GM21723 (cell line): ENCODE measurements around the gene RSBN1.
"Not testable (repeated sequence)": the region's sequence is repeated elsewhere in the genome, so short reads cannot be mapped to it uniquely, and the experiment has no call there.

Experiments
- ATAC-seq: cut with Tn5 transposase; IDR thresholded peaks from one replicate; pipeline ENCODE4 v1.9.1; 2021; ENCODE audit warnings: mild to moderate bottlenecking, moderate library complexity; ENCODE audit not compliant: unreplicated experiment

The RSBN1 gene

DNA sequence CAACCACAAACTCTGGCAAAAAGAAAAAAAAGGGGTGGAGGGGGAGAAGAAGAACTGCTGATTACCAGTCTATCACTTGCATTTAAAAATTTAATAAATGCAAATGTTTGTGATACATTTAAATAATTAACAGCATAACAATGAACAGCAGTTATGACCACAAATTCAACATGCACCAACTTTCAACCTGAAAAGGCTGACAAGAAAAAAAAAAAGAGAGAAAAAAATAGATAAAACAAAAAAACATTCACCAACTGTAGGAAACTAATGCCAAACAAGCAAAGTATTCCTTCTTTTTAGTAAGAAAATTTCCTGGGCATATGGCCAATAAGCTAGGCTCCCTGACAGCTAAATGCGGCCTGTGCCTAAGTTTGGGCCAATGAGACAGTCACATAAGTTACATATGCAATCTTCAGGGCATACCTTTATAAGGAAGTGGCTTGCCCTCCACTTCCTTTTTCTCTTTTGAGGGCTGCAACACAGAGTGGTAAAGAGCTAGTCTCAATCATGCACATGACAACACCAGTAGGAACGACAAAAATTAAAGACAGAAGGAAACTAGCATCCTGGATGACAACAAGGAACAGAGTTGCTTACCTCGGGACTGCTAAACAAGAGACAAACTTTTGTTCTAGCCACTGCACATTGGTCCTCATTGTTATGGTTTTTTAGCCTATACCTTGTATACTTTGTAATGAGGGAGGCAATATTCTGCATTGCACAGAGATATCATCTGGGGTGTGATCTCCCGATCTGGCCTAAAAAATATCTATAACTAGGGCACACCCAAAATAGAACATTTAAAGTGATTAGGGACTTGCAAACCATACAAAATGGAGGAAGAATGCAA, 28.8 kb downstream of the RSBN1 start:
- peak; percentile 80 for ATAC-seq

DNA sequence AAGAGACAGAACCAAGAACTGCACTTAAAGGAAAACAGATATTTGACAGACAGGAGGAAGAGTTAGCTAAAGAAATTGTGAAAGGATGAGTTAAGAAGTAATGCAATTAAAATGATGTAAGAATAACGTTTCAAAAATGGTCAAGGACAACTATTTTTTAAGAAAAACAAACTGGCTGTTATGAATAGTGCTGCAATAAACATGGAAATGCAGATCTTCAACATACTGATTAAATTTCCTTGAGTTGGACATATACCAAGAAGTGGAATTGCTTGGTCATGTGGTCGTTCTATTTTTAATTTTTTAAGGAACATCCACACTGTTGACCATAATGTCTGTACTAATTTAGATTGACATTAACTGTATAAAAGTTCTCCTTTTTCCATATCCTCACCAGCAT, 29.9 kb downstream of the RSBN1 start:
- ATAC-seq, result no peak

DNA sequence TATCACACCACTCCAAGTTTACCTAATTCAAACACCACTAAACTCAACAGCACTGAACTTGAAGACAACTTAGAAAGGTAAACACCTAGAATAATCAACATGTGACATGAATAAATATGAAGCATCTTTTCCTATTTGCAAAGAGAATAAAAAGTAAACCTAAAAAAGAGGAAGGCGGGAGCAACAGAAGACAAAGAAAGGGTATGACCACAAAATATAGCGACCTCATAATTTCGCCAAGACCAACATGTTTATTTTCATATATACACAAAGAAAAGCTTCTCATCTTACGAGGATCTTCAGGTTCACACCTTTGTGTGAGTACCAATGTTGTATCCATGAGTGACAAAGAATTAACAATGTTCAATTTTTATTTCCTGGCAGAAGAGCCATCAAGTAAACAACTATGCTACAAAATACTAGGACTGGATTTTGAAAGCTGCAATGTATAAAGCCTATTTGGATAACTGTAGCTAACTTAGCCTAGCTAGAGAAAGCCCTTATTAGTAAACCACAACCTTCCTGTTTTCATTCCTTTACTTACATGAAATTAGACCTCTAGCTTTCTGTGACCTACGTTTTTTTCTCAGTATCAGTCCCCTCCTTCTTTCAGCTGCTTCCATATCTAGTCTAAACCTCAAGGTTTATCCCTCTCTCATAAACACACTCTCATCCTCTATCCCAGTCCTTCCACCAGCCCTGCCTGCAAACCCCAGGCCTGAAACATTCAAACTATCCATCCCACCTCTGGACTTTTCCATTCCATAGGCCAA, 31.7 kb downstream of the RSBN1 start:
- ATAC-seq, result peak; percentile 55

DNA sequence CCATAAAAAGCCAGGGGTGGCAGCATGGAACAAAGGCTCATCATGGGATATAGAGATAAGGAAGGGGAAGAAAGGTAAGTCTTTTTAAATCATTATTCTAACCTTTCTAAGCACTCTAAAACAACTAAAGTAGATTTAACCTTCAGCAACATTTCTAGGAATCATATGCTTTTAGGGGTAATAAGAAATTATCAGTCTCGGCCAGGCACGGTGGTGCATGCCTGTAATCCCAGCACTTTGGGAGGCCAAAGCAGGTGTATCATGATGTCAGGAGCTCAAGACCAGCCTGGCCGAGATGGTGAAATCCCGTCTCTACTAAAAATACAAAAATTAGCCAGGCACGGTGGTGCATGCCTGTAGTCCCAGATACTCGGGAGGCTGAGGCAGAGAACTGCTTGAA, 32.7 kb downstream of the RSBN1 start:
- no peak for ATAC-seq

DNA sequence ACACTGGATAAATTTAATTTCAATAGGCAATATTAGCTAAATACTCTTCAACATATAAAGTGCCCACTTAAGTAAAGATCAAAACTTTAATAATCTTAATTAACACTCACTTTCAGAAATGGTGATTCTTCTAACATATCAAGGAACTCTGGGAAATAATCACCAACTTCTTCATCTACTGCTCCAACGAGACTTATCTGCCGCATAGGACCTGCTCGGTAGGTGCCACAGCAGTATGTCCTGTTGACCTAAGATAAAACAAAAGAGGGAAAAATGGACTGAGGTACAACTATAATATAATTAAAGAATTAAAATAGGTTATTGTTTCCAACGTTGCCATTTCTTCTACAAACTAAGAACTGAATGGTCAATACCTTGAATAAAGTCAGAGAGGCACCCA, 34.7 kb downstream of the RSBN1 start:
- no peak for ATAC-seq

DNA sequence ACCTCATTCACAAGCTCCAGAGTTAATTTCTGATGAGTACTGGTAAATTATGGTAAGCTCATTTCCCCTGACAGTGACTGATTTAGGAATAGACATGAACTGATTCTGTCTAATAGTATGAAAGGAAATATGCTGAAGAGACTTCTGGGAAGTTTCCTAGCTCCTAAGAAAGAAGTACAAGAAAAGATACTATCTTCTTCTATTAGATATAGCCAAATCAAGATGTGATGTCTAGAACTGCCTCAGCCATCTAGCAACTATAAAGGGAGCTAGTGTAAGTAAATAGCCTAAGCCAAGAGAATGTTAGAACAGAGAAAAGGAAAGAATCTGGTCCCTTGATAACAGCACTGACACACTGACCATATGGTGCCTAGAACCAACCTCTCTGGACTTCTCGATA, 42.2 kb downstream of the RSBN1 start:
- no peak for ATAC-seq

DNA sequence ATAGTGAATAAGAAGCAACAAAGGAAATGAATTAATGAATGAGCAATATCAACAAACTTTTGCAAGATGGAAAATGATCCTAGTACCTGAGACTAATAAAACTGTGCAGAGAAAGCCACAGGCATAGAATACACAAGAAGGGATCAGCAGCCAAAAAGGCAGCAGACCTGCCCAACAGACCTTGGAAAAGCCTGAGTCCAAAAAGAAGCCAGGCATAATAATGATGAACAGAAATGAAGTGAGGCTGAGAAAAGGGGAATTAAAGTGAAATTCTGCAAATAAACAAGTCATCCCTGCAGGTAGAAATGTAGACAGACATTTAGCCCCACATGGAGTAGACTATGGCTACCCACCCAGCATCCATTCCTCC, 42.7 kb downstream of the RSBN1 start:
- ATAC-seq, result no peak

DNA sequence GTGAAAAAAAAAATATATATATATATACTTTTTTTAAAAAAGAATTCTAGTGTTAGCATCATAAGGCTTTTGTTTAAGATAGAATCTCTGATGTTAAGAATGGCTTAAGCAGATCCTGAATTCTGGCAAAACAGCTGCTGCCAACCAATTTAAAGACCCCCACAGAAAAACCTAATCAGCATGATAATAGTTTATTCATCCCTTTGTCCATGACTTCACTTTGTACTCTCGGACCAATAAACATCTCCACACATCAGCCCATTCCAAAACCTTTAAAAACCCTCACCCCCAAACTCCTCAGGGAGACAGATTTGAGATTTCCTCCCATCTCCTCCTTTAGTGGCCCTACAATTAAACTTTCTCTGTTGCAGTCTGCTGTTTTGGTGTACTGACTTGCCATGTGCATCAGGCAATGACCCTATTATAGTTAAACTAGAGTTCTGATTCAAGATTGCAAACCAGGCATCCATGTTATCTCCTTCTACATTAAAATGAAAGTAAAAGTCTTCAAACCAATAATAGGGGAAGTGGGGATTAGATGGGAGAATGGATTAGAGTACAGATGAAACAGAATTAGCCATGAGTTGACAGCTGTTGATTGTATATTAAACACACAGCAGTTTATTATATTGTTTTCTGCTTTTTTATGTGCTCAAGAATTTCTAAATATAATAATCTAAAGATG, 43.2 kb downstream of the RSBN1 start:
- no peak for ATAC-seq

DNA sequence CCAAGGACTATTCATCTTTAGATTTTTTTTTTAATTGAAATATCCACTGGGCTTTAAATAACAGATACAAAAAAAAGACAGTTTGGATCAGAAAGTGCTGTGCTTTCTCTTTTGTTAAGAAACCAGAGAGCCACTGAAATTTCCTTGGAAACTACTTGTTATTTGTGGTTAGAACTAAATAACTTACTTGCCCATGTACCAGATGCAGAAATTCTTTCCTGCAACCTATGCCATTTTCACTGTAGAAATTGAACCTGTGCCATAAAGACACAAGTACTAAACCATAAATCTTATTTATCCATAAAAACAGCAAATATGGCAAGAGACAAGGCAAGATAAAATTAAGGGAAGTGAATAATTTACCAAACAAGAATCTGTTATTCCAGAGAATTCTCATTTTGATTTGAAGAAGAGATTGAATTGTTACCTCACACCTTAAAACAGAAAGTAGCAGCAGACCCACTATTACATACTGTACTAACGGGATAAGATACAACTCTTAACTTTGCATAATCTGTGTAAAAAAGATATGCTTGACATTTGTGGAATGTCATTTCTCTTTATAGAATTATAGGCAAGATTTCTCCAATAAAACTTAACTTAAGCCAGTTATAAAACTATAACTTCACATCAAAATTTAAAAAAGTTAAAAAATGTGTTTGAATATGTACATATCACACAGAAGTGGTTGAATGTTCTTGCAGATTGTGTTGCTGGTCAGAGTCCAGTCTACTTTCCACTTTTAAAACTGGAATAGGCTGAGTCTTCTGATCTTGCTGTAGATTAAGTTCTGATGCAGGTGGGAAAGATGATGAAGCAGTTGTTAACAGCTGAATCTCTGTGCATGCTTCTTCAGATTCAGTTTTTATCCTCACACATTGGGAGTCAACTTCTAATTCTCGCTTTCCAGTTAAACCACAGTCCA, 46.7 kb downstream of the RSBN1 start:
- no peak for ATAC-seq

DNA sequence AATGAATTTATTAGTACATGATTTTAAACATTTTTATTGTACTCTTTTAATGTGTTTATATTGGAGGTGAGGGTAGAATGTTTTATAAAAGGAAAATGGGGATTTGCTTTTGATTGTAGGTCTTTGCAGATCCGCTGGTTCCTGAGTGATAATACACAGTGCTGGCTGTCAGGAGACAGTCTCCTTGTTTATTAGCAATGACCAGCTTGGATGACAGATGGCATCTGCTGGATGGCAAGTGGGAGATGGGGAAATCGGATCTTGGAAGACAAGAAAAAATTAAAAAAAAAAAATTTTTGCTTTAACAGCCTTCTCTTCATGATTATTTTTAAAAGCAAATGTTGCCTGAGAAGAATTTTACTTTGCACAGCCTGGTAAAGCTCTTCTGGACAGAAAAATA, 48.6 kb downstream of the RSBN1 start:
- ATAC-seq, result no peak

DNA sequence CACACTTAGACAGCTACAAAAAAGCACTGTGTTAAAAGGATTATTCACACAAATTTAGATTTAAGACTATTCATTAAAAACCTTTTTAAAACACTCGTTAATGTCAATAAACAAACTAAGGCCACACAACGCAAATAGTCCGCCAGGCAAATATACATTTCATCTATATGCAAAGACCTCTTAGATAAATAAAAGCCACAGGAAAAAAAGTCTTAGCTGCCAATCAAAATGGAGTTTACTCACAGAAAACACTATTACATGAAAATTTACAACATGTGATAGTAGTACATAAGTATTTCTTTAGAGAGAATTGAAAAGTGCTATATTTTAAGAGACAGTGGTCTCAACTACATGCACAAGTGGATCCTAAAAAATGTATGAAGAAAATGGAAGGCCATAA, 50.3 kb downstream of the RSBN1 start:
- no peak for ATAC-seq

DNA sequence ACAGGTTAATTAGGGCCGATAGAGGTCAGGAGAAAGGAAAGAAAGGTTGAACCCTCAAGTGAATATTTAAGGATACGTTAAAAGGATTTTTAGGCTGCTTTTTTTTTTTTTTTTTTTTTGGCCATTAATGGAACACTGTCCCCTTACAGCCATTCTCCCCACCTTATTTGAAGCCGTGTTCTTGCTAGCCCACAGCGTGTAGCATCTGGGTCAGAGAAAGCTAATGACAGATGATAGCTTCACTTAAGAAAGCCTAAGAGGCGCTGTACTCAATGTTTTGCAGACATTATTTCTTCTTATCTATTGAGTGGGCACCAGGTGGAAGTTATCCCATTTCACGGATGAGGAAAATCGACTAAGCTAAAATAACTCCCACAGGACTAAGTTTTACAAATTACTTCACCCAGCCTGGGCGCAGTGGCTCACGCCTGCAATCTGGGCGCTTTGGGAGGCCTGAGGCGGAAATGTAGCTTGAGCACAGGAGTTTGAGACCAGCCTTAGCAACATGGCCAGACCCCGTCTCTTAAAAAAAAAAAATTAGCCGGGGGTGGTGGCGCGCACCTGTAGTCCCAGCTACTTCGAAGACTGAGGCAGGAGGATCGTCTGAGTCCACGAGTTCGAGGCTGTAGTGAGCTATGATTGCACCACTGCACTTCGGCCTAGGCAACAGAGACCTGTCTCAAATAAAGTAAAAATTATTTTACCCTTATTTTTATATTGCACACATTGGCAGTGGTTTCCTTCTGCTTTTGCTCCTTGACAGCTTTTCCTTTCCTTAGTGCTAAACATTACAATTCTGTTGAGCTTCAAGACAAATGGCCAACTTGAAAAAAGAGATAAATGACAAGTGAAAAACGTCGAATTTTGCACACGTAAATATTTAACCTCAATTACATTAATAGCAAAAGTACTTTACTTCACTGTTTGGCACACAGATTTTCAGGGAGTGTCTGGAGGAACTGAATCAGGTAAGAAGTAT, 51.9 kb downstream of the RSBN1 start:
- no peak for ATAC-seq

DNA sequence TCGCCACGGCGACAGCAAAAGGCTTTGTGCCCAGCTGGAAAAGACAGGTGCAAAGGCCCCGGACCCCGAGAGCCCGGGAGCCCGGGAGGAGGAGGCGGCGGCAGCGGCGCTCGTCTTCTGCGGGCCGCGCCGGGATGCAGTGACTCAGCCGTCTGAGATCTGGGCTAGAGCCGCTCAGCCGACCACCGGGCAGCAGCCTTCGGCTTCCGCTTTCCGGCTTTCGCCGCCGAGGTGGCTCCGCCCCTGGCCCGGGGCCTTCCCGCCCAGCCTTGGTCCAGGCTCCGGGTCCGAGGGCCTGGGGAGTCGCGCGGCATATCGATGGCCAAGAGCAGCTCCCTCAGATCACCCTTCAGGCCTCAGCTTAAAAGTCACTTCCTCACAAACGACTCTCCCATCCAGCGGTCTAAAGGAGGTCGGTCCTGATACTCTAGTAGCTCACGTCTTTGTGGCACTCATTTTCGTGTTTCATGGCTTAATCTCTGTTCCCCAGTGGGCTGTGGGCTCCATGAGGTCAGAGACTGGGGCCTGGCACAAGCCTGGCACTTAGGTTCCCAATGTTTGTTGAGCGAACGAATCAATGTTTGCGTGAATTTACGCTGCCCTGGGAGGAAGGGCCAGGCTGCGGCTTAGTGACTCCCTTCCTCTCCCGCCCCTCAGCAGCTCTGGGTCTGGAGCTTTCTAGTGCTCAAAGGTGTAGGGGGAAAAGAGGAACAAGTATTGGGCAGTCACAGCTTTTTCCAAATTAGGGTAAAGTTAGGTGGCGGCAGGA, 52.8 kb downstream of the RSBN1 start, which contains the start of gene PHTF1:
TSS of gene PHTF1 (minus strand) at position 154 of the 769 bp plus-strand sequence. CDS start 783 bp downstream, outside the sequence.
- ATAC-seq, result peak; percentile 89

DNA sequence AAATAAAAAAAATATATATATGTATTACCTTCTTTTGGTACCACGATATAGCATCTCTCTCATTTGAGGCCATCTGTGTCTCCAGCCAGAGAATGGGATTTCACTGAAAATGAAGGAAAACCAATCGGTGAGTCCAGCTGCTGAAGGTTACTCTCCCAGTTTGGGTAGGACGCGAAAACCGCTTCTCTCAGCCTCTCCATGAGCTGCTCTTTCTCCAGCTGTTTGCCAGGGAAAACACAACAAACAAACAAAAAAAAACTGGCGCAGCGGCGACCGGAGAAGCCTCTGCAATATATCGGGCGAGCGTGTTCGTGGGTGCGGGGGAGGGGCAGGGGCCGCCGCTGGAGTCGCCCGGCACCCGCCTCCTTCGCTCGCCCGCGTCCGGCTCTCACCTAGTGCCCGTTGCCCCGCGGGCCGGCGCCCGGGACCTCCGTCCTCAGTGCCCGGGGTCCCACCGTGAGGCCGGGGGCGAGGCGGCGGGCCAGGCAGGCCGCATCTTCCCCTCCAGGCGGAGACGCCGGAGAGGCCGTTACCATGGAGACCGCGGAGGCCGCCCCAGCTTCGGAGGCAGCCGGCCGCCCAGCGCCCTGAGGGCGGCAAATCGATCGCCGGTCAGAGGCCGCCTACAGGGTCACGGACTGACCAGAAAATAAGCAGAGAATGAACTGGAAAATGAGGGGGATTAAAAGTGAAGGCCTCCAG, 53.5 kb downstream of the RSBN1 start:
- peak; percentile 70 for ATAC-seq

DNA sequence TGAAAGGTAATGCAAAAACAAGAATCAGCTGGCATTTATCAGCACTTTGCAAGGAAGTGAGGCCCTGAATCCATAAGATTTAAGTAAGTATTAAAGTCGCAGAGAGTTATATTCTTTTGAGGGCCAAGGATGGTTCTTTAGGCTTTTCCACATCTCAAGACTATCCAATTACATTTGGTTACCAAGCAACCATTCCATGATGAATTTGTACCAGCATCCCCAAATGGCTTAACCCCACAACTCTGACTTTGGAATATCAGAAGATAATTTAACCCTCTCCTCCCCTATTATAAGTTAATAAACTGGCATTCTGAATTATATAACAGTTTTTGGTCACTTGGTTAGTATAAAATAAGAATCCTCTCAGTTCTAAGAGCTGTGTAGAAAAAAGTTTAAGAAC, 55.8 kb downstream of the RSBN1 start:
- ATAC-seq, result no peak

DNA sequence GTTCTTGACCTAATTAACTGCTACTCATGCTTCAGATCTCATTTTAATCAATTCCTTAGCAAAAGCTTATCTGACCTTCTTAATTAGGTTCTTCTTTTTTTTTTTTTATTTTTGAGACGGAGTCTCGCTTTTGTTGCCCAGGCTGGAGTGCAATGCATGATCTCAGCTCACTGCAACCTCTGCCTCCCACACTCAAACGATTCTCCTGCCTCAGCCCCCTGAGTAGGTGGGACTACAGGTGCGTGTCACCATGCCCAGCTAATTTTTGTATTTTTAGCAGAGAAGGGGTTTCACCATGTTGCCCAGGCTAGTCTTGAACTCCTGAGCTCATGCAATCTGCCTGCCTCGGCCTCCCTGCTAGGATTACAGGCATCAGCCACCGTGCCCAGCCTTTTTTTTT, 58.9 kb downstream of the RSBN1 start:
- ATAC-seq, result not testable (repeated sequence)

DNA sequence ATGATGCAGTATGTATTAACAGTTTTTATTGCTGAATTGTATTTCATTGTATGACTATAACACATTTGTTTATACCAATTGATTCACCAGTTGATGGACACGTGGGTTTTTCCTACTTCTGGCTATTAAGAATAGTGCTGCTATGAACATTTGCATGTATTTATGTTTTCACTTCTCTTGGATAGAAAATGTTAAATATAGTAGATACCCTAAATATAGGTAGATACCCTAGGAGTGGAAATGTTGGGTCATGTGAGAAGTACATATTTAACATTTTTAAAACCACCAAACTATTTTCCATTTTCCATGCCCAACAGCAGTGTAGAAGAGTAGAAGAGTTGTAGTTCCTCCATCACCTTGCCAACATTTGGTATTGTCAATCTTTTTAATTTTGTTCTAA, 60.8 kb downstream of the RSBN1 start:
- no peak for ATAC-seq

DNA sequence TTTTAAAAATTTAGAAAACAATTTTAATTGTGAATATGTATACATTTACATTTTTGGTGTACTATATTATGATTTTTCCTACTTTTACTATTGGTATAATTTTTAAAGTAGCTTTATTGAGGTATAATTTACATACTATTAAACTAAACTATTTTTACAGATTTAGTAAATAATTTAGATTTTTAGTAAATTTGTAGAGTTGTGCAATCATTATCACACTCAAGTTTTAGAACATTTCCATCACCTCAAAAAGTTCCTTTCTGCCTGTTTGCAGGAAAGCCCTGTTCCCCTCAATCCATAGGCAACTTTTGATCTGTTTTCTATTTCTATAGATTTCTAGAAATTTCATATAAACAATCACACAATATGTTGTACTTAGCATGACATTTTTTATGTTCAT, 61.2 kb downstream of the RSBN1 start:
- ATAC-seq, result no peak
